WTC11 (cell line): ENCODE results near the gene MCEE. TPM values are rescaled to one million over a fixed set of nuclear protein-coding genes. Genes with fewer than 3 reads are reported as not detected.

Experiments
- ATF3 ChIP-seq: sonication (generic); formaldehyde crosslinking; conservative IDR thresholded peaks from 2 replicates; pipeline ENCODE4 v1.8.1; 2022; ENCODE audit warnings: mild to moderate bottlenecking, missing genetic modification reagents
- ESRRA ChIP-seq: sonication (generic); formaldehyde crosslinking; IDR thresholded peaks from 2 replicates; pipeline ENCODE4 v1.8.1; 2022; ENCODE audit warnings: mild to moderate bottlenecking, missing genetic modification reagents, borderline replicate concordance
- JAZF1 ChIP-seq: fragments of 250-450 bp; sonication (Bioruptor Pico); IDR thresholded peaks from 2 replicates; pipeline ENCODE4 v1.9.0; 2021; ENCODE audit warnings: moderate library complexity, mild to moderate bottlenecking, inconsistent platforms
- JUN ChIP-seq: sonication (generic); formaldehyde crosslinking; IDR thresholded peaks from 2 replicates; pipeline ENCODE4 v1.8.0; 2023; ENCODE audit warnings: mild to moderate bottlenecking, missing genetic modification reagents
- KAT7 ChIP-seq: sonication (generic); formaldehyde crosslinking; IDR thresholded peaks from 2 replicates; pipeline ENCODE4 v1.8.1; 2023; ENCODE audit warnings: missing genetic modification reagents, mild to moderate bottlenecking, borderline replicate concordance
- MXD4 ChIP-seq: fragments of 250-450 bp; sonication (Bioruptor Pico); IDR thresholded peaks from 2 replicates; pipeline ENCODE4 v1.8.0; 2021; ENCODE audit warnings: mild to moderate bottlenecking, moderate library complexity, borderline replicate concordance
- OVOL2 ChIP-seq: fragments of 250-450 bp; sonication (Bioruptor Pico); IDR thresholded peaks from 2 replicates; pipeline ENCODE4 v1.9.0; 2021; ENCODE audit warnings: mild to moderate bottlenecking, borderline replicate concordance
- RORB ChIP-seq: fragments of 250-450 bp; sonication (Bioruptor Pico); IDR thresholded peaks from 2 replicates; pipeline ENCODE4 v1.9.0; 2021; ENCODE audit warnings: mild to moderate bottlenecking
- SMAD3 ChIP-seq: sonication (generic); formaldehyde crosslinking; IDR thresholded peaks from 2 replicates; pipeline ENCODE4 v1.8.0; 2022; ENCODE audit warnings: missing genetic modification reagents, mild to moderate bottlenecking, borderline replicate concordance
- SMAD4 ChIP-seq: sonication (generic); formaldehyde crosslinking; IDR thresholded peaks from 2 replicates; pipeline ENCODE4 v1.8.0; 2022; ENCODE audit warnings: mild to moderate bottlenecking, missing genetic modification reagents
- TCF7 ChIP-seq: sonication (generic); formaldehyde crosslinking; IDR thresholded peaks from 2 replicates; pipeline ENCODE4 v1.8.0; 2022; ENCODE audit warnings: mild to moderate bottlenecking, low read depth, missing genetic modification reagents, moderate library complexity
- USF1 ChIP-seq: sonication (generic); formaldehyde crosslinking; IDR thresholded peaks from 2 replicates; pipeline ENCODE4 v1.8.0; 2022; ENCODE audit warnings: mild to moderate bottlenecking, missing genetic modification reagents
- ZNF121 ChIP-seq: sonication (generic); formaldehyde crosslinking; IDR thresholded peaks from 2 replicates; pipeline ENCODE4 v1.8.0; 2023; ENCODE audit warnings: missing genetic modification reagents
- ZNF232 ChIP-seq: sonication (generic); formaldehyde crosslinking; IDR thresholded peaks from 2 replicates; pipeline ENCODE4 v1.8.0; 2022; ENCODE audit warnings: mild to moderate bottlenecking, missing genetic modification reagents
- ZNF425 ChIP-seq: fragments of 250-450 bp; sonication (Bioruptor Pico); conservative IDR thresholded peaks from 2 replicates; pipeline ENCODE4 v1.9.0; 2021; ENCODE audit warnings: mild to moderate bottlenecking
- ZNF671 ChIP-seq: fragments of 250-450 bp; sonication (Bioruptor Pico); IDR thresholded peaks from 2 replicates; pipeline ENCODE4 v1.8.0; 2021; ENCODE audit warnings: mild to moderate bottlenecking
- total RNA-seq: library from RNA; stranded (reverse); gene quantifications from 3 replicates; pipeline ENCODE4 v1.2.3, GENCODE V29; 2021
- TF ChIP-seq, protein P1 (sequence below): sonication (generic); formaldehyde crosslinking; IDR thresholded peaks from 2 replicates; pipeline ENCODE4 v1.8.0; 2022; ENCODE audit warnings: mild to moderate bottlenecking, missing genetic modification reagents
- TF ChIP-seq, protein P2 (sequence below): sonication (generic); formaldehyde crosslinking; conservative IDR thresholded peaks from 2 replicates; pipeline ENCODE4 v1.8.1; 2023; ENCODE audit warnings: mild to moderate bottlenecking, low read depth, missing genetic modification reagents, moderate library complexity
- TF ChIP-seq, protein P3 (sequence below): fragments of 200-600 bp; IDR thresholded peaks from 2 replicates; pipeline ENCODE4 v1.8.0; 2022; ENCODE audit warnings: antibody characterized with exemption
- TF ChIP-seq, protein P4 (sequence below): sonication (generic); formaldehyde crosslinking; IDR thresholded peaks from 2 replicates; pipeline ENCODE4 v1.8.1; 2023; ENCODE audit warnings: mild to moderate bottlenecking, moderate library complexity, missing genetic modification reagents
- TF ChIP-seq, protein P5 (sequence below): sonication (generic); formaldehyde crosslinking; IDR thresholded peaks from 2 replicates; pipeline ENCODE4 v1.8.1; 2022; ENCODE audit warnings: missing genetic modification reagents, borderline replicate concordance
- TF ChIP-seq, protein P6 (sequence below): sonication (generic); formaldehyde crosslinking; IDR thresholded peaks from 2 replicates; pipeline ENCODE4 v1.8.1; 2023; ENCODE audit warnings: mild to moderate bottlenecking, missing genetic modification reagents, borderline replicate concordance

Gene MCEE
- total RNA-seq, 1 experiment from 2014 or later, result 18.7 TPM

DNA sequence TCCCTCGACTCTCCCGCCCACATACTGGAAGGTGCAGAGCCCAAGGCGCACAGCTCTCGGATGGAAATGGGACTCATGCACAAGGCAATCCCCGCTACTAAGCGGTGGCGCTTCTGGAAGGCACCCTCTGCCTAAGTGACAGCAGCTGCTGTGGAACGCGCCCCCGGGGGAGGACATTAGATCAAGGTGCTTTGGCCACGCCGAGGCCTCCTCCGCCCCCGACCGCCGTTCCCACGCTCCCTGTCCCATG is 202 bp downstream of the MCEE start (continued):
- TF ChIP-seq OVOL2 (CRISPR knock-in tag), result no peak
- TF ChIP-seq, protein P1, sequence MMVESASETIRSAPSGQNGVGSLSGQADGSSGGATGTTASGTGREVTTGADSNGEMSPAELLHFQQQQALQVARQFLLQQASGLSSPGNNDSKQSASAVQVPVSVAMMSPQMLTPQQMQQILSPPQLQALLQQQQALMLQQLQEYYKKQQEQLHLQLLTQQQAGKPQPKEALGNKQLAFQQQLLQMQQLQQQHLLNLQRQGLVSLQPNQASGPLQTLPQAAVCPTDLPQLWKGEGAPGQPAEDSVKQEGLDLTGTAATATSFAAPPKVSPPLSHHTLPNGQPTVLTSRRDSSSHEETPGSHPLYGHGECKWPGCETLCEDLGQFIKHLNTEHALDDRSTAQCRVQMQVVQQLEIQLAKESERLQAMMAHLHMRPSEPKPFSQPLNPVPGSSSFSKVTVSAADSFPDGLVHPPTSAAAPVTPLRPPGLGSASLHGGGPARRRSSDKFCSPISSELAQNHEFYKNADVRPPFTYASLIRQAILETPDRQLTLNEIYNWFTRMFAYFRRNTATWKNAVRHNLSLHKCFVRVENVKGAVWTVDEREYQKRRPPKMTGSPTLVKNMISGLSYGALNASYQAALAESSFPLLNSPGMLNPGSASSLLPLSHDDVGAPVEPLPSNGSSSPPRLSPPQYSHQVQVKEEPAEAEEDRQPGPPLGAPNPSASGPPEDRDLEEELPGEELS (CRISPR knock-in tag), result 0 out of 2 replicates have a peak, but pooled peaks have one; percentile 37
- TF ChIP-seq RORB, result no peak
- TF ChIP-seq USF1 (CRISPR knock-in tag), result no peak
- TF ChIP-seq, protein P2, sequence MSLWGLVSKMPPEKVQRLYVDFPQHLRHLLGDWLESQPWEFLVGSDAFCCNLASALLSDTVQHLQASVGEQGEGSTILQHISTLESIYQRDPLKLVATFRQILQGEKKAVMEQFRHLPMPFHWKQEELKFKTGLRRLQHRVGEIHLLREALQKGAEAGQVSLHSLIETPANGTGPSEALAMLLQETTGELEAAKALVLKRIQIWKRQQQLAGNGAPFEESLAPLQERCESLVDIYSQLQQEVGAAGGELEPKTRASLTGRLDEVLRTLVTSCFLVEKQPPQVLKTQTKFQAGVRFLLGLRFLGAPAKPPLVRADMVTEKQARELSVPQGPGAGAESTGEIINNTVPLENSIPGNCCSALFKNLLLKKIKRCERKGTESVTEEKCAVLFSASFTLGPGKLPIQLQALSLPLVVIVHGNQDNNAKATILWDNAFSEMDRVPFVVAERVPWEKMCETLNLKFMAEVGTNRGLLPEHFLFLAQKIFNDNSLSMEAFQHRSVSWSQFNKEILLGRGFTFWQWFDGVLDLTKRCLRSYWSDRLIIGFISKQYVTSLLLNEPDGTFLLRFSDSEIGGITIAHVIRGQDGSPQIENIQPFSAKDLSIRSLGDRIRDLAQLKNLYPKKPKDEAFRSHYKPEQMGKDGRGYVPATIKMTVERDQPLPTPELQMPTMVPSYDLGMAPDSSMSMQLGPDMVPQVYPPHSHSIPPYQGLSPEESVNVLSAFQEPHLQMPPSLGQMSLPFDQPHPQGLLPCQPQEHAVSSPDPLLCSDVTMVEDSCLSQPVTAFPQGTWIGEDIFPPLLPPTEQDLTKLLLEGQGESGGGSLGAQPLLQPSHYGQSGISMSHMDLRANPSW (CRISPR knock-in tag), result no peak
- TF ChIP-seq, protein P3, sequence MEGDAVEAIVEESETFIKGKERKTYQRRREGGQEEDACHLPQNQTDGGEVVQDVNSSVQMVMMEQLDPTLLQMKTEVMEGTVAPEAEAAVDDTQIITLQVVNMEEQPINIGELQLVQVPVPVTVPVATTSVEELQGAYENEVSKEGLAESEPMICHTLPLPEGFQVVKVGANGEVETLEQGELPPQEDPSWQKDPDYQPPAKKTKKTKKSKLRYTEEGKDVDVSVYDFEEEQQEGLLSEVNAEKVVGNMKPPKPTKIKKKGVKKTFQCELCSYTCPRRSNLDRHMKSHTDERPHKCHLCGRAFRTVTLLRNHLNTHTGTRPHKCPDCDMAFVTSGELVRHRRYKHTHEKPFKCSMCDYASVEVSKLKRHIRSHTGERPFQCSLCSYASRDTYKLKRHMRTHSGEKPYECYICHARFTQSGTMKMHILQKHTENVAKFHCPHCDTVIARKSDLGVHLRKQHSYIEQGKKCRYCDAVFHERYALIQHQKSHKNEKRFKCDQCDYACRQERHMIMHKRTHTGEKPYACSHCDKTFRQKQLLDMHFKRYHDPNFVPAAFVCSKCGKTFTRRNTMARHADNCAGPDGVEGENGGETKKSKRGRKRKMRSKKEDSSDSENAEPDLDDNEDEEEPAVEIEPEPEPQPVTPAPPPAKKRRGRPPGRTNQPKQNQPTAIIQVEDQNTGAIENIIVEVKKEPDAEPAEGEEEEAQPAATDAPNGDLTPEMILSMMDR, result no peak
- TF ChIP-seq ATF3 (CRISPR knock-in tag), result 0 out of 2 replicates have a peak, but pooled peaks have one; percentile 33
- no peak for TF ChIP-seq ESRRA (CRISPR knock-in tag)
- TF ChIP-seq ZNF671 (CRISPR knock-in tag), result no peak
- no peak for TF ChIP-seq MXD4 (CRISPR knock-in tag)
- TF ChIP-seq JUN (CRISPR knock-in tag), result no peak
- no peak for TF ChIP-seq ZNF121 (CRISPR knock-in tag)
- TF ChIP-seq KAT7, result peak; percentile 70; the same call in 1 of the 2 replicates
- TF ChIP-seq, protein P4, sequence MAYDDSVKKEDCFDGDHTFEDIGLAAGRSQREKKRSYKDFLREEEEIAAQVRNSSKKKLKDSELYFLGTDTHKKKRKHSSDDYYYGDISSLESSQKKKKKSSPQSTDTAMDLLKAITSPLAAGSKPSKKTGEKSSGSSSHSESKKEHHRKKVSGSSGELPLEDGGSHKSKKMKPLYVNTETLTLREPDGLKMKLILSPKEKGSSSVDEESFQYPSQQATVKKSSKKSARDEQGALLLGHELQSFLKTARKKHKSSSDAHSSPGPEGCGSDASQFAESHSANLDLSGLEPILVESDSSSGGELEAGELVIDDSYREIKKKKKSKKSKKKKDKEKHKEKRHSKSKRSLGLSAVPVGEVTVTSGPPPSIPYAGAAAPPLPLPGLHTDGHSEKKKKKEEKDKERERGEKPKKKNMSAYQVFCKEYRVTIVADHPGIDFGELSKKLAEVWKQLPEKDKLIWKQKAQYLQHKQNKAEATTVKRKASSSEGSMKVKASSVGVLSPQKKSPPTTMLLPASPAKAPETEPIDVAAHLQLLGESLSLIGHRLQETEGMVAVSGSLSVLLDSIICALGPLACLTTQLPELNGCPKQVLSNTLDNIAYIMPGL, result no peak
- TF ChIP-seq, protein P5, sequence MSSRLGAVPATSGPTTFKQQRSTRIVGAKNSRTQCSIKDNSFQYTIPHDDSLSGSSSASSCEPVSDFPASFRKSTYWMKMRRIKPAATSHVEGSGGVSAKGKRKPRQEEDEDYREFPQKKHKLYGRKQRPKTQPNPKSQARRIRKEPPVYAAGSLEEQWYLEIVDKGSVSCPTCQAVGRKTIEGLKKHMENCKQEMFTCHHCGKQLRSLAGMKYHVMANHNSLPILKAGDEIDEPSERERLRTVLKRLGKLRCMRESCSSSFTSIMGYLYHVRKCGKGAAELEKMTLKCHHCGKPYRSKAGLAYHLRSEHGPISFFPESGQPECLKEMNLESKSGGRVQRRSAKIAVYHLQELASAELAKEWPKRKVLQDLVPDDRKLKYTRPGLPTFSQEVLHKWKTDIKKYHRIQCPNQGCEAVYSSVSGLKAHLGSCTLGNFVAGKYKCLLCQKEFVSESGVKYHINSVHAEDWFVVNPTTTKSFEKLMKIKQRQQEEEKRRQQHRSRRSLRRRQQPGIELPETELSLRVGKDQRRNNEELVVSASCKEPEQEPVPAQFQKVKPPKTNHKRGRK (CRISPR knock-in tag), result no peak
- TF ChIP-seq, protein P6, sequence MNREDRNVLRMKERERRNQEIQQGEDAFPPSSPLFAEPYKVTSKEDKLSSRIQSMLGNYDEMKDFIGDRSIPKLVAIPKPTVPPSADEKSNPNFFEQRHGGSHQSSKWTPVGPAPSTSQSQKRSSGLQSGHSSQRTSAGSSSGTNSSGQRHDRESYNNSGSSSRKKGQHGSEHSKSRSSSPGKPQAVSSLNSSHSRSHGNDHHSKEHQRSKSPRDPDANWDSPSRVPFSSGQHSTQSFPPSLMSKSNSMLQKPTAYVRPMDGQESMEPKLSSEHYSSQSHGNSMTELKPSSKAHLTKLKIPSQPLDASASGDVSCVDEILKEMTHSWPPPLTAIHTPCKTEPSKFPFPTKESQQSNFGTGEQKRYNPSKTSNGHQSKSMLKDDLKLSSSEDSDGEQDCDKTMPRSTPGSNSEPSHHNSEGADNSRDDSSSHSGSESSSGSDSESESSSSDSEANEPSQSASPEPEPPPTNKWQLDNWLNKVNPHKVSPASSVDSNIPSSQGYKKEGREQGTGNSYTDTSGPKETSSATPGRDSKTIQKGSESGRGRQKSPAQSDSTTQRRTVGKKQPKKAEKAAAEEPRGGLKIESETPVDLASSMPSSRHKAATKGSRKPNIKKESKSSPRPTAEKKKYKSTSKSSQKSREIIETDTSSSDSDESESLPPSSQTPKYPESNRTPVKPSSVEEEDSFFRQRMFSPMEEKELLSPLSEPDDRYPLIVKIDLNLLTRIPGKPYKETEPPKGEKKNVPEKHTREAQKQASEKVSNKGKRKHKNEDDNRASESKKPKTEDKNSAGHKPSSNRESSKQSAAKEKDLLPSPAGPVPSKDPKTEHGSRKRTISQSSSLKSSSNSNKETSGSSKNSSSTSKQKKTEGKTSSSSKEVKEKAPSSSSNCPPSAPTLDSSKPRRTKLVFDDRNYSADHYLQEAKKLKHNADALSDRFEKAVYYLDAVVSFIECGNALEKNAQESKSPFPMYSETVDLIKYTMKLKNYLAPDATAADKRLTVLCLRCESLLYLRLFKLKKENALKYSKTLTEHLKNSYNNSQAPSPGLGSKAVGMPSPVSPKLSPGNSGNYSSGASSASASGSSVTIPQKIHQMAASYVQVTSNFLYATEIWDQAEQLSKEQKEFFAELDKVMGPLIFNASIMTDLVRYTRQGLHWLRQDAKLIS (CRISPR knock-in tag), result no peak
- TF ChIP-seq SMAD3 (CRISPR knock-in tag), result no peak
- TF ChIP-seq JAZF1 (CRISPR knock-in tag), result no peak
- 0 out of 2 replicates have a peak, but pooled peaks have one; percentile 57 for TF ChIP-seq ZNF232
- no peak for TF ChIP-seq ZNF425 (CRISPR knock-in tag)
- no peak for TF ChIP-seq SMAD4 (CRISPR knock-in tag)
- no peak for TF ChIP-seq TCF7 (CRISPR knock-in tag)
